Nephron (organoid): ENCODE results near the gene SOX8.

Experiments used
- H3K27ac Mint-ChIP-seq, 3 experiments: 2 replicates each; pipeline ENCODE4 v1.8.0; 2020; ENCODE audit warnings: mixed read lengths in 3 of 3, mild to moderate bottlenecking in 2 of 3, moderate library complexity in 1 of 3
- H3K27me3 Mint-ChIP-seq: 2 replicates; pipeline ENCODE4 v1.8.0; 2021; ENCODE audit warnings: low read depth, mild to moderate bottlenecking, moderate library complexity, mixed read lengths
- H3K36me3 Mint-ChIP-seq: 2 replicates; pipeline ENCODE4 v1.8.0; 2020; ENCODE audit warnings: low read depth, mixed read lengths
- H3K4me1 Mint-ChIP-seq: 2 replicates; pipeline ENCODE4 v1.8.0; 2020; ENCODE audit warnings: mixed read lengths
- H3K4me3 Mint-ChIP-seq, 3 experiments: 2 replicates each; pipeline ENCODE4 v1.8.0; 2020; ENCODE audit warnings: mild to moderate bottlenecking in 3 of 3, mixed read lengths in 3 of 3, moderate library complexity in 2 of 3
- H3K9me3 Mint-ChIP-seq: 2 replicates; pipeline ENCODE4 v1.8.0; 2020; ENCODE audit warnings: mixed read lengths
- CTCF ChIP-seq, 3 experiments: fragments of 200-600 bp; sonication (generic); IDR thresholded peaks; one replicate each; pipeline ENCODE4 v1.5.0; 2021; ENCODE audit warnings: antibody characterized with exemption in 3 of 3; ENCODE audit not compliant: unreplicated experiment in 3 of 3

Gene SOX8

GRCh38 chr16:979859-980594 lies 1.5 kb upstream of the SOX8 start:
- Mint-ChIP-seq H3K27ac (no peak overlapping the region), H3K27me3 (peaks cover 23% of the 10 kb centered on the region), H3K9me3 (no peaks in the 10 kb centered on the region), H3K4me1 (peaks cover 31% of the 10 kb centered on the region), H3K4me3 (peak overlapping the region; percentile 61 to 76 (median 69)), H3K36me3 (no peaks in the 10 kb centered on the region)
- no peak for TF ChIP-seq CTCF (IDR thresholded peaks at IDR 0.05; ENCODE audit: unreplicated experiment in 3 of 3)

GRCh38 chr16:980595-980854 lies 1.0 kb upstream of the SOX8 start:
- H3K4me1 Mint-ChIP-seq: peaks cover 27% of the 10 kb centered on the region
- no peak overlapping the region for H3K4me3 Mint-ChIP-seq

GRCh38 chr16:982145-983043 lies 824 bp downstream of the SOX8 start:
- Mint-ChIP-seq H3K9me3 (no peaks in the 10 kb centered on the region), H3K4me3 (peak overlapping the region; percentile 79 to 89 (median 86)), H3K27ac (no peak overlapping the region), H3K4me1 (peaks cover 28% of the 10 kb centered on the region), H3K36me3 (peaks cover 6% of the 10 kb centered on the region), H3K27me3 (peaks cover 11% of the 10 kb centered on the region)
- TF ChIP-seq CTCF (IDR thresholded peaks at IDR 0.05; ENCODE audit: unreplicated experiment in 3 of 3): no peak

More at GRCh38 chr16:980595-980854, 1.0 kb upstream of the SOX8 start:
- no peak for TF ChIP-seq CTCF (IDR thresholded peaks at IDR 0.05; ENCODE audit: unreplicated experiment in 3 of 3)
- peaks cover under 1% of the 10 kb centered on the region for H3K36me3 Mint-ChIP-seq
- H3K27ac Mint-ChIP-seq: no peak overlapping the region
- peaks cover 23% of the 10 kb centered on the region for H3K27me3 Mint-ChIP-seq
- no peaks in the 10 kb centered on the region for H3K9me3 Mint-ChIP-seq

DNA sequence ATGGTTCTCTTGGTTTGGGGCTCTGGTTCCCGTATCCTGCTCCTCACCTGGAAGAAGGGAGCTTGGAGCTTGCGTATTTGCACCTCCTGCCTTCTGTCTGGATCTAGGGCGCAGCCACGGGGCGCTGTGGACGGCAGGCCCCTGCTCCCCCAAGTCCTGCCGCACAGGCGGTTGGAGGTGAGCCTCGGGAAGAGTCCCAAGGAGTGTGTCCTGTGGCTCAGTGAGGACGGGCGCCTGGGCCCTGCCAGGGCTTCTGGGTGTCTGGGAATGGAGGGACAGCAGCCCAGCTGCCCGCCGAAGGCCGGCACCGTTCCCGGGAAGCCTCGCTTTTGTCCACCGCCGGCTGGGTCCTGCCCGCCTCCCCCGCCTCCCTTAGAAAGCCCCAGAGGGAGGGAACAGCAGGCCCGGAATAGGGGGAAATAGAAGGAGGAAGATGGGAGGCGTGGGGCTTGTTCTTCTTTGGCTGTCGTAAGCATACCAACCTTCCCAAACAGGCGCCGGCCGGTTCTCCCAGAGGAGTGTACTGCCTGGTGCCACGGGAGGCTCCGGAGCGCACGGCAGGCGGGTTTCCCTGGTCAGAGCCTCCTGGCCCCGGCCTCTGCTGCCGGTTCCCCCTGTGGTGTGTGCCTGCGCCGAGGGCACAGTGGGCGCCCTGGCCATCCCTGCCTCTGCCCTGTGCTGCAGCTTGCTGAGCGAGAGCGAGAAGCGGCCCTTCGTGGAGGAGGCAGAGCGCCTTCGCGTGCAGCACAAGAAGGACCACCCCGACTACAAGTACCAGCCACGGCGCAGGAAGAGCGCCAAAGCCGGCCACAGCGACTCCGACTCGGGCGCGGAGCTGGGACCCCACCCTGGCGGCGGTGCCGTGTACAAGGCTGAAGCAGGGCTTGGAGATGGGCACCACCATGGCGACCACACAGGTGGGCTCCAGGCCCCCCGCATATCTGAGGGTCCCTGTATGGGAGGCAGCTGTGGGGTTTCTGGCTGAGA lies 1.8 kb downstream of the SOX8 start:
- peaks cover 12% of the 10 kb centered on the region for H3K27me3 Mint-ChIP-seq
- no peak for TF ChIP-seq CTCF (IDR thresholded peaks at IDR 0.05; ENCODE audit: unreplicated experiment in 3 of 3)
- H3K36me3 Mint-ChIP-seq: peaks cover 6% of the 10 kb centered on the region
- peak overlapping the region; percentile 79 to 89 (median 86) for H3K4me3 Mint-ChIP-seq
- peaks cover 19% of the 10 kb centered on the region for H3K4me1 Mint-ChIP-seq
- H3K9me3 Mint-ChIP-seq: no peaks in the 10 kb centered on the region
- no peak overlapping the region for H3K27ac Mint-ChIP-seq

- no peak overlapping the region for H3K27ac Mint-ChIP-seq
- H3K4me1 Mint-ChIP-seq: peaks cover 23% of the 10 kb centered on the region
- H3K9me3 Mint-ChIP-seq: no peaks in the 10 kb centered on the region
- peaks cover 20% of the 10 kb centered on the region for H3K27me3 Mint-ChIP-seq
- peak overlapping the region in 2 of 3 experiments; percentile 86 to 89 for H3K4me3 Mint-ChIP-seq
- H3K36me3 Mint-ChIP-seq: peaks cover 6% of the 10 kb centered on the region
- TF ChIP-seq CTCF (IDR thresholded peaks at IDR 0.05; ENCODE audit: unreplicated experiment in 3 of 3): no peak
Observed at GRCh38 chr16:984121-984694, 2.6 kb downstream of the SOX8 start.
